Measurements from ENCODE around the gene GOLGA8S. TPM values are rescaled to one million over a fixed set of nuclear protein-coding genes. Genes with fewer than 3 reads are reported as not detected.
"Not testable (repeated sequence)": the region's sequence is repeated elsewhere in the genome, so short reads cannot be mapped to it uniquely, and the experiment has no call there.

Gene GOLGA8S
- total RNA-seq, 2 experiments from 2014 or later, result 0.49 to 0.73 TPM

GRCh38 chr15:23380700-23381099 lies 26.2 kb downstream of the GOLGA8S start:
- ATAC-seq; CTCF ChIA-PET; H3K36me3 Mint-ChIP-seq; DNase-seq; H3K27ac Mint-ChIP-seq; H3K27me3 Mint-ChIP-seq; H3K4me3 Mint-ChIP-seq; H3K9me3 Mint-ChIP-seq (ENCODE audit: low read depth); H3K4me1 Mint-ChIP-seq: not testable (repeated sequence)

GRCh38 chr15:23381192-23381591 lies 26.6 kb downstream of the GOLGA8S start:
- ATAC-seq; DNase-seq; CTCF ChIA-PET; H3K27me3 Mint-ChIP-seq; H3K27ac Mint-ChIP-seq; H3K36me3 Mint-ChIP-seq; H3K9me3 Mint-ChIP-seq (ENCODE audit: low read depth); H3K4me1 Mint-ChIP-seq; H3K4me3 Mint-ChIP-seq: not testable (repeated sequence)

- Mint-ChIP-seq H3K27ac (no peak overlapping the region), H3K36me3 (no peaks in the 10 kb centered on the region), H3K27me3 (no peaks in the 10 kb centered on the region), H3K4me3 (no peak overlapping the region), H3K9me3 (ENCODE audit: low read depth) (no peaks in the 10 kb centered on the region), H3K4me1 (no peaks in the 10 kb centered on the region)
- ATAC-seq, result no peak
- DNase-seq, result no peak
- CTCF ChIA-PET, result no interaction called here
These were observed 29.8 kb downstream of the GOLGA8S start for GRCh38 chr15:23384371-23384770.

- ATAC-seq (no peak), DNase-seq (no peak)
- Mint-ChIP-seq H3K4me3 (no peak overlapping the region), H3K36me3 (no peaks in the 10 kb centered on the region), H3K4me1 (no peaks in the 10 kb centered on the region), H3K9me3 (ENCODE audit: low read depth) (no peaks in the 10 kb centered on the region), H3K27me3 (no peaks in the 10 kb centered on the region), H3K27ac (no peak overlapping the region)
- CTCF ChIA-PET, result no interaction called here
These were observed 31.4 kb downstream of the GOLGA8S start for GRCh38 chr15:23385886-23386430.

GRCh38 chr15:23387621-23388190 lies 33.2 kb downstream of the GOLGA8S start:
- CTCF ChIA-PET, result no interaction called here

GRCh38 chr15:23395030-23395692 lies 40.6 kb downstream of the GOLGA8S start:
- DNase-seq, result no peak
- no peak for ATAC-seq
- no peaks in the 10 kb centered on the region for H3K27me3 Mint-ChIP-seq
- H3K27ac Mint-ChIP-seq, result no peak overlapping the region
- H3K4me3 Mint-ChIP-seq, result no peak overlapping the region
- H3K9me3 Mint-ChIP-seq (ENCODE audit: low read depth), result no peaks in the 10 kb centered on the region
- no peaks in the 10 kb centered on the region for H3K36me3 Mint-ChIP-seq
- CTCF ChIA-PET, result no interaction called here
- H3K4me1 Mint-ChIP-seq, result no peaks in the 10 kb centered on the region

More at GRCh38 chr15:23387621-23388190, 33.2 kb downstream of the GOLGA8S start:
- DNase-seq (no peak), ATAC-seq (no peak)
- no peaks in the 10 kb centered on the region for H3K36me3 Mint-ChIP-seq
- no peaks in the 10 kb centered on the region for H3K4me1 Mint-ChIP-seq
- no peak overlapping the region for H3K27ac Mint-ChIP-seq
- H3K27me3 Mint-ChIP-seq, result no peaks in the 10 kb centered on the region
- H3K4me3 Mint-ChIP-seq, result no peak overlapping the region
- no peaks in the 10 kb centered on the region for H3K9me3 Mint-ChIP-seq (ENCODE audit: low read depth)

- H3K27ac Mint-ChIP-seq, result no peak overlapping the region
- H3K4me3 Mint-ChIP-seq, result no peak overlapping the region
- no peaks in the 10 kb centered on the region for H3K4me1 Mint-ChIP-seq
- no peaks in the 10 kb centered on the region for H3K36me3 Mint-ChIP-seq
- DNase-seq (no peak), ATAC-seq (no peak)
- CTCF ChIA-PET, result no interaction called here
- H3K27me3 Mint-ChIP-seq, result no peaks in the 10 kb centered on the region
- no peaks in the 10 kb centered on the region for H3K9me3 Mint-ChIP-seq (ENCODE audit: low read depth)
These were observed 41.3 kb downstream of the GOLGA8S start for GRCh38 chr15:23395832-23396231.

- Mint-ChIP-seq H3K36me3 (no peaks in the 10 kb centered on the region), H3K9me3 (ENCODE audit: low read depth) (no peaks in the 10 kb centered on the region), H3K4me3 (no peak overlapping the region), H3K27me3 (no peaks in the 10 kb centered on the region), H3K27ac (no peak overlapping the region), H3K4me1 (no peaks in the 10 kb centered on the region)
- DNase-seq (no peak), ATAC-seq (no peak)
- CTCF ChIA-PET, result no interaction called here
These were observed 43.2 kb downstream of the GOLGA8S start for GRCh38 chr15:23397779-23398178.

- H3K4me1 Mint-ChIP-seq, H3K4me3 Mint-ChIP-seq, H3K36me3 Mint-ChIP-seq: not testable (repeated sequence)
These were observed 43.8 kb downstream of the GOLGA8S start for GRCh38 chr15:23398357-23398756.

GRCh38 chr15:23399207-23399606 lies 44.7 kb downstream of the GOLGA8S start:
- ATAC-seq; CTCF ChIA-PET; H3K36me3 Mint-ChIP-seq; H3K4me1 Mint-ChIP-seq; H3K27me3 Mint-ChIP-seq; H3K27ac Mint-ChIP-seq; H3K4me3 Mint-ChIP-seq; H3K9me3 Mint-ChIP-seq (ENCODE audit: low read depth); DNase-seq: not testable (repeated sequence)

More at GRCh38 chr15:23398357-23398756, 43.8 kb downstream of the GOLGA8S start:
- H3K9me3 Mint-ChIP-seq (ENCODE audit: low read depth); DNase-seq; H3K27ac Mint-ChIP-seq; CTCF ChIA-PET; H3K27me3 Mint-ChIP-seq; ATAC-seq: not testable (repeated sequence)

- no peak for DNase-seq
- no peaks in the 10 kb centered on the region for H3K36me3 Mint-ChIP-seq
- no peaks in the 10 kb centered on the region for H3K9me3 Mint-ChIP-seq (ENCODE audit: low read depth)
- no peaks in the 10 kb centered on the region for H3K4me1 Mint-ChIP-seq
- no peaks in the 10 kb centered on the region for H3K27me3 Mint-ChIP-seq
- ATAC-seq, result no peak
- CTCF ChIA-PET, result no interaction called here
- H3K4me3 Mint-ChIP-seq, result no peak overlapping the region
- H3K27ac Mint-ChIP-seq, result no peak overlapping the region
These were observed 47.1 kb downstream of the GOLGA8S start for GRCh38 chr15:23401627-23402026.

- DNase-seq (no peak), ATAC-seq (no peak)
- Mint-ChIP-seq H3K36me3 (no peaks in the 10 kb centered on the region), H3K27me3 (no peaks in the 10 kb centered on the region), H3K27ac (no peak overlapping the region), H3K4me1 (no peaks in the 10 kb centered on the region), H3K4me3 (no peak overlapping the region), H3K9me3 (ENCODE audit: low read depth) (no peaks in the 10 kb centered on the region)
- CTCF ChIA-PET, result no interaction called here
These were observed 47.6 kb downstream of the GOLGA8S start for GRCh38 chr15:23402140-23402539.

- Mint-ChIP-seq H3K27ac (no peak overlapping the region), H3K36me3 (no peaks in the 10 kb centered on the region), H3K4me3 (no peak overlapping the region), H3K4me1 (no peaks in the 10 kb centered on the region), H3K27me3 (no peaks in the 10 kb centered on the region), H3K9me3 (ENCODE audit: low read depth) (no peaks in the 10 kb centered on the region)
- no peak for DNase-seq
- no peak for ATAC-seq
- CTCF ChIA-PET, result no interaction called here
These were observed 48.0 kb downstream of the GOLGA8S start for GRCh38 chr15:23402544-23402943.

GRCh38 chr15:23403550-23403949 lies 49.0 kb downstream of the GOLGA8S start:
- no peaks in the 10 kb centered on the region for H3K4me1 Mint-ChIP-seq
- no peak overlapping the region for H3K27ac Mint-ChIP-seq
- ATAC-seq (no peak), DNase-seq (no peak)
- CTCF ChIA-PET, result no interaction called here
- H3K36me3 Mint-ChIP-seq, result no peaks in the 10 kb centered on the region
- H3K9me3 Mint-ChIP-seq (ENCODE audit: low read depth), result no peaks in the 10 kb centered on the region
- no peaks in the 10 kb centered on the region for H3K27me3 Mint-ChIP-seq
- no peak overlapping the region for H3K4me3 Mint-ChIP-seq
